HG03280 (cell line): ENCODE data around the gene CYTH4.
"Not testable (repeated sequence)": the region's sequence is repeated elsewhere in the genome, so short reads cannot be mapped to it uniquely, and the experiment has no call there.

Experiments used
- ATAC-seq: cut with Tn5 transposase; IDR thresholded peaks from one replicate; pipeline ENCODE4 v1.9.1; 2021; ENCODE audit warnings: mild to moderate bottlenecking, moderate library complexity; ENCODE audit not compliant: unreplicated experiment

Gene CYTH4

DNA sequence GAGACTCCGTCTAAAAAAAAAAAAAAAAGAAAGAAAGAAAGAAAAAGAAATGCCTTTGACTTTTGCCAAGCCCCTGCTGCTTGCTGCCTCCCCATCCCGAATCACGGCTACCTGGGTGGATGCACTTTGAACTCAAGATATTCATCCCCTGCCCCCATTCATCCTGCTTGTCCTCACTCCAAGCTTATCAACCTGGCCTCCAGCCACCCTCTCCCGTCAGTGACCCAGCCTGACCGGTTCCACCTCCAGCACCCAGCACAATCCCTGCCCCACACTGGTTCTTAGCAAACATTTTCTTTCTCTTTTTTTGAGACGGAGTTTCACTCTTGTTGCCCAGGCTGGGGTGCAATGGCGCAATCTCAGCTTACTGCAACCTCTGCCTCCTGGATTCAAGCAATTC lies 44.4 kb downstream of the CYTH4 start:
- ATAC-seq, result no peak

DNA sequence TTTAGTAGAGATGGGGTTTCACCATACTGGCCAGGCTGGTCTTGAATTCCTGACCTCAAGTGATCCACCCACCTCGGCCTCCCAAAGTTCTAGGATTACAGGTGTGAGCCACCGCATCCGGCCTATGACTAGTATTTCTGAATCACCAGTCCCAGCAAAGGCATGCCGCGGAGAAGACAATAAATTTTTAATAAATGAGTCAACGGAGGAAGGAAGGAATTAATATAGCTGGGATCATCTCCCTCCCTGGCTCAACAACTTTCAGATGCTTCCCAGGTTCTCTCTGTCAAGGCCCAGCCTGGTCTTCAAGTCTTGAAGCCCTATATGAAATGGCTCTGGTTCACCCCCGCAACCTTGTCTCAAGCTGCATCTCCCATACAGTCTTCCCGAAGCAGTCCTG lies 45.7 kb downstream of the CYTH4 start:
- no peak for ATAC-seq

DNA sequence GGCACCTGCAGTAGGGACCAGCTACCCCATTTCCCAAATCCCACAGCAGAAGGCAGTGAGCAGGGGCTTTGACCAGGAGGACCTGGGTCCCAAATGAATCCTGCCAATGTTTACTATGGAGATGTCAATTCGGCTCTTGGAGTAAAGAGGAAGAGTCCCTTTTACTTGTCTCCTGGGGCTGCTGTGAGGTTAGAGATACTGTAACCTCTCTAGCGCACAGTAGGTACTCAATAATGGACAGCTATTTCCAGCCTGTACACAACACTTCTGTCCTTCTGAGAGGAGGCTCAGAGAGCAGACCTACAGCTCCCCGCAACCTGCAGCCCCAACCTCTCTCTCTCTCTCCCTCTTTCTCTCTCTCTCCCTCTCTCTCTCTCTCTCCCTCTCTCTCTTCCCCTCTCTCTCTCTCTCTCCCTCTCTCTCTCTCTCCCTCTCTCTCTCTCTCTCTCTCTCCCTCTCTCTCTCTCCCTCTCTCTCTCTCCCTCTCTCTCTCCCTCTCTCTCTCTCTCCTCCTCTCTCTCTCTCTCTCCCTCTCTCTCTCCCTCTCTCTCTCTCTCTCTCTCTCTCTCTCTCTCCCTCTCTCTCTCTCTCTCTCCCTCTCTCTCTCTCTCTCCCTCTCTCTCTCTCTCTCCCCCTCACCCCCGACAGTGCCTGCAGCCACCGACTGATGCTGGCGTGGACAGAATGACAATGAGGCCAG lies 46.4 kb downstream of the CYTH4 start:
- not testable (repeated sequence) for ATAC-seq

DNA sequence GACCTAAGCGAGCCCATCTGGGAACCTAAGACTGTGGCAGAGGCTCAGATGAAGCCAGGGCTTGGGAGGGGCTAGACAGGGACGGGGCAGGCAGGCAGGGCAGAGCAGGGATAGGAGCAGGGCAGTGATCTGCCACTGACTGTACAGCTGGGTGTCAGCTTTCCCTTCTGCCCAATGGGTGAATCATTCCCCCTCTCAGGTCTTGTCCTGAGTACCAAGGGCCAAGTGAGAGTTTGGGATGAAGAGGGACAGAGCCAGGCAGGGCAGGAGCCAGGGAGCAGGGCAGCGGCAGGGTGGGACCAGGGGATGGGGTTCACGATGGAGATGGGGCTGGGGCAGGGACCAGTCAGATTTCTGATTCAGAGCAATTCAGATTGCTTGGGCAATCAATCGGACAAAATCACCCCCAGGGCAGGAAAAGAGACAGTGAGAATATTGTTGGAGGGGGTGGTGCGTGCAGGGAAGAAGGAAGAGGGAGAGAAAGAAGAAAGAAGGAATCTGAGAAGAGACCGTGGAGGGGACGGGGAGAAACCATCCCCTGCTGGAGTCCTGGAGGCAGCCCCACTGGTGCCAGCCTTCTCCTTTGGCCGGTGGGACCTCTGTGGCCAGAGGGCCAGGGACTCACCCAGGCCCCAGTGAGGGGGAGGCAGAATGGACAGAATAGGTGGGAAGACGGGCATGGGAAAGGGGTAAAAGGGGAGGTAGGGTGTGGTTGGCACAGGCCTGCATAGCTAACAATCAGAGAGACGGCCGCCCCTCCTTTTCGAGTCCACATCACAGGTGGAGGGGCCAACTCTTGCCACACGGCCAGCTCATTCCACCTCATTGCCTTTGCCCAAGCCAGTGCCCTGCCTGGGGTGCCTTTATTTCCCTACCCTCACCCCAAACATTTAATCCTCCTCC lies 47.2 kb downstream of the CYTH4 start:
- no peak for ATAC-seq

DNA sequence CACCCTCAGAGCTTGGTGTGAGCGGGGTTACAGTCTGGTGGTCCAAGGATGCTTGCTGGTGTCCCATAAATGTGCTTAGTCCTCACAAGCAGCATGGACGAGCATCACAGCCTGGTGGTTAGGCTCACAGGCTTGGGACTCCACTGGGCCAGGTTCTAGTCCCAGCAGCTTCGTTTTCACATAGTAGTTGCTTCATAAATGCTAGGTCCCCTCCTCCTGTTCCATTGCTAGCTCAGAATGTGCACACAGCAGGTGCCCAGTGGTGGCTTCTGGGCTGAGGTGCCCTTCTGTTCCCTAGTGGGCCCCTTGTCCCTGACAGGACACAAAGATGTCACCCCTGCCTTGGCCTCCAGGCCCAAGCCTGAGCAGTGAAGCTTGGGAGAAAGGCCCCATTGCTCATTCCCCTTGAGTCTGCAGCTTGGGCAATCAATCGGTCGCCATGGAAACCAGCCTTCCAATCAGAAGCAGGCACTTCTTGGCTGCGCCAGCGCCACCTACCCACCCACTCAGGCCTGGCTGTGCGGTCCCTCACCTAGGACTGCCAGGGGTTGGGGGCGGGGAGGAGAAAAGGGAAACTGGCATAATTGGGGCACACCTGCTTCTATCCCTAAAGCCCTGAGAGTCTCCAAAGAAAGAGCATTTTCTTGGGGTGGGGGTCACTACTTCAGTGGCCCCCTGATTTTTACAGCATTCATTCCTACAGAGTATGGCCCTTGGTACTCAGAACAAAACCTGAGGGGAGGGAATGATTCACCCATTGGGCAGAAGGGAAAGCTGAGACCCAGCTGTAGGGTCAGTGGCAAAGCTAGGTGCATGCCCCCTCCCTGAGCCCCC lies 48.1 kb downstream of the CYTH4 start:
- ATAC-seq, result no peak

DNA sequence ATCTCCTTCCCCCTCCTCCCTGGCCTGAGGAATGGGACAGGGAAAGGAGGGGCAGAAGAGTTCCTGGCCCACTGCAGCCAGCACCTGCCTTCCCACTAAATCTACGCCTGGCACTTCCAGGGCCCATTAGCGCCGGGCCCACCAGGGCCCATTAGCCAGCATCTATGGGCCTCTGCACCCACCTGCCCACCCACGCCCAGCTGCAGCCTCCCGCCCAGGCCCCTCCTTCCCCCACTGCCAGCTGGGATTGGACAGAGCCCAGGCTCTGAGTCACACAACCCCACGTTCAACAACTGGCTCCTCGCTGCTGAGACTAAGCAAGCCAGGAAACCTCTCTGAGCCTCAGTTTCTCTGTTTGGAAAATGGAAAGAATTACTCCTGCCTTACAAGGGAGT lies 48.7 kb downstream of the CYTH4 start:
- ATAC-seq, result no peak

DNA sequence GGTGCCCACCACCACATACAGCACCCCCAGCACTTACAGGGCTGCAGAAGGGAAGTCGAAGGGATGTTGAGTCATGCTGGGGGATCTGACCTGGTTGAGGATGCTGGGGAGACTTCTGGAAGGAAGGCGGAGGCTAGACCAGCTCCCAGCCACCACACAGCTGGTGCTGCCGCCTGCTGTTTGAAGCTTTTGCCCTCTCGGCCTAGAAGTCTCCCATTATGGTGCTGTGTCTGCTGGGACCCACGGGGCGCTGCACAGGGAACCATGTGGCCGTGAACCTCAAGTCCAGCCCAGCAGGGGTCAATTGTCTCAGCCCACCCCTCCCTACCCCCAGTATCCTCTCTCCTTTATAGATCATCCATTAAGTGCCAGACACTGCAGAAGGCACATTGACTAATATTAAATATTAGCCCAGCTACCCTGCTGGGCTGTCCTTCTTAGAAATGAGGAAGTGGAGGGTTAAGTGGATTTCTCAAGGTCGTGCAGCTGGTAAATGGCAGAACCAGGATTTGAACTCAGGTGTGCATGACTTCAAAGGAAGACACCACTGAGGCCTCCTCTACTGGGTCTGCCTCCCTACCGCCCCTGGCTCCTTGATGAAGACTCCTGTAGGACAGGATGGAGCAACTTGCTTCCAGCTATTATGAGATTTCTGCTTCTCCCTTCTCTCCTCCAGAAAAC lies 49.7 kb downstream of the CYTH4 start:
- ATAC-seq, result no peak

DNA sequence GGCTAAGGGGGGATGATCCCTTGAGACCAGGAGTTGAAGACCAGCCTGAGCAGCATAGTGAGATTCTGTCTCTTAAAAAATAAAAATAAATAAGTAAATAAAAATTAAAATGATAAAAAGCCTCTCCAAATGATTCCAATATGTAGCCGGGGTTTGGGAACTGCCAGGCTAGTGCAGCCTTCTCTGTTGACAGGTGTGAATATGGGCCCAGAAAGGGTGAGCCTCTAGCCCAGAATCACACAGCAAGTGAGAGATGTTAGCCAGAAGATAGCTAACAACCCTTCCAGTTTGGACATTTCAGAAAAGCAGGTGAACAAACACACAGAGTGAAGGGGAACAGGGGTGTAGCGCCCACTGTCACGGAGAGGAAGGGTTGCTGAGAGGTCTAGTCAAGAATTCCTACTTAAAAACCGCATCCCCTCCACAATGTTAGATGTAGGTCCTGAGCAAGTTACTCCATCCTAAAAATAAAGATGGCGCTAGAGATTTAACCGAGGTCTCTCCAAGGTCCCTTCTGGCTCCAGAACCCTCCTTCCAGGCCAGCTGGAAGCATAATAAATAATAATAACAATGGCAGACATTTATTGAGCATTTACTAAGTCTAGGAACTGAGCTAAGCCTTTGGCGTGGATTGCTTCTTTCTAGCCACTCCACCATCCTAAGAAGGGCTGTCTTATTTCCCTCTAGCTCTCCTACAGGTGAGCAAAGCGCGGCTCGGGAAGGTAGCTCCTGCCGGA lies 51.6 kb downstream of the CYTH4 start:
- ATAC-seq, result no peak

DNA sequence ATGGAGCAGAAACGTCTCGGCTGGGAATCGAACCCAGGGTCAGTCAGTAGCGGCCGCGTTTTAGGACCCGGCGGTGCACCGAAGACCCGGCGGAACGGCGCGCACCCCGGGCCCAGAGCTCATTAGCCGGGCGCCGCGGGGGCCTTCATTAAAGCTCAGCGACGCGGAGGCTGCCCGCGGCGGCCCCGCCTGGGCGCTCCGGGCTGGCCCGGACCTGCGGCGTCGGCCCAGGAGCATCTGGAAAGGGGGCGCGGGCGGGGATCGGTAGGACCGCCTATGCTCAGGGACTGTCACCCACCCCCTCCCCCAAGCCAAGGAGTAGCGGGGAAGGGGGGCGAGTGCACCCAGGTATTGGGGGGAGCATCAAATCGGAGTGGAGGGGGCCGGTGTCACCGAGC lies 52.2 kb downstream of the CYTH4 start:
- no peak for ATAC-seq

DNA sequence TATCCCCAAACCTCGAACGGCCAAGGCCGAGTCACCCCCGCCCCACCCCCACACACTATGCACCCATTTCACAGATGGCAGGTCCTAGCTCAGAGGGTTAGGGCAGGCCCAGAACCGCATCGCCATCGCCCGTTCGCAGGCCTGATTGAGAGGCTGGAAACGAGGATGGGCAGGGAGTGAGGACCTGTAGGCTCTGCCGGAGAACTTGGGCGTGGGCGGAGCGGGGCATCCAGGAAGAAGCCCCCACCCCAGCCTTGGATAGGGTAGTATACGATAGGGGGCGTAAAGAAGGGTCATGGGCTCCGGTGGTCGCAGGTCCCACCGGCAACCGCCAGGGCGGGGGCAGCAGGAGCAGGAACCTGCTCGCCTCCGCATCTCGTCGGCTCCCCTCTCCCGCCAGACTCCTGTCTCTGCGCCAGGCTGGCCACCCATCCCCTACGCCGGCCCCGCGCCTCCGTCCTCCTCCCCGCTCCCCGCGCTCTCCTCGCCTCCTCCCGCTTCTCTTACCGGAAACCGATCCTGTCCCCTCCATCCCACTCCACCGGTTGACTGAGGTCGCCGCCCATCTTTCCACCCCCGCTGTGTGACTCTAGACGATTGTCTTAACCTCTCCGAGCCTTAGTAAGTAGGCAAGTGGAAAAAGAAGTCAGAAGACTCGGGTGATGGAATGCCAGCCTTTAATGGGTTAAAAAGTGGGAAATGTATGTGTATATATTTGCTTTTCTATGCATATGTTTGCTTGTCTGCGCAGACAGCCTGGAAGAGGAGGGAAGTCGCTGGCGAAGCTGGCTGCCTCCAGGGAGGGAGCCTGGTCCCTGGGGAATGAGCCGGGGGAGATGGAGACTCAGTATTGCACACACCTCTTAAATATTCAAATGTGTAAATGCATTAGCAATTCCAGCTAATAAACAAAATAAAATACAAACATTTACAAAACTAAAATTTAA lies 52.8 kb downstream of the CYTH4 start:
- ATAC-seq, result no peak

DNA sequence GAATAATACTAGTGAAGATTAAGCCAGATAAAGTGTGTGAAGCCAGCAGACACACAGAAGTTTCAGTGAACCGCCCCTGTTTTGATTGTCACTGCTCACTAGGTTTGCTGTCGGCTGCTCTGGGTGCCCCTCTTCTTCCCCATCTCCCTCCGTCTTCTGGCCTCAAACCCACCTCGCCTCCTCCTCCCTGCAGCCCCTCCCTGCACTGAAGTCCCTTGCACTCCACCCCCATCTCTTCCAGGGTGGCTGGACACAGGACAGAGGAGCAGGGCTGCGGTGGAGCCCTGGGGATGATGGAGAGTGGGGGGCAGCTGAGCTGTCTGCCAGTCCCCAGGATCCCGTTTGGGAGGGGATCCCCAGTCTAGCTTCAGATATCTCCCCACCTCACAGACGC lies 53.5 kb downstream of the CYTH4 start:
- no peak for ATAC-seq

DNA sequence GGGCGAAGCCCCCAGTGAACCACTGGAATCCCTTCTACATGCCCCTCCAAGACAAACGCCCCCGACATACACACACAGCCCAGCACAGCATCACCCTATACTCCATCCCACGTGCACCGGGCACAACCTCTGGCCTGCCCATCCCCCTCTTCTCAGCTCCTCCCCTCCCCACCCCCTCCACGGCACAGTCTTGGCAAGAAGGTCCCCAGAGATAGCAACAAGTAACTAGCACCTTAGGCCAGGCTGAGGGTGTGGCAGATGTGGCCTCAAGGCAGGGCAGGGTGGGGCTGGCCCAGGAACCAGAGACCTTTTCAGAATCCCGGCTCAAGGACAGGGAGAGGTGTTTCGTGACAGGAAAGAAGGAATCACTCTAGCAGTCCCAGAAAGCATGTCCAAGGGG lies 54.3 kb downstream of the CYTH4 start:
- ATAC-seq, result no peak

DNA sequence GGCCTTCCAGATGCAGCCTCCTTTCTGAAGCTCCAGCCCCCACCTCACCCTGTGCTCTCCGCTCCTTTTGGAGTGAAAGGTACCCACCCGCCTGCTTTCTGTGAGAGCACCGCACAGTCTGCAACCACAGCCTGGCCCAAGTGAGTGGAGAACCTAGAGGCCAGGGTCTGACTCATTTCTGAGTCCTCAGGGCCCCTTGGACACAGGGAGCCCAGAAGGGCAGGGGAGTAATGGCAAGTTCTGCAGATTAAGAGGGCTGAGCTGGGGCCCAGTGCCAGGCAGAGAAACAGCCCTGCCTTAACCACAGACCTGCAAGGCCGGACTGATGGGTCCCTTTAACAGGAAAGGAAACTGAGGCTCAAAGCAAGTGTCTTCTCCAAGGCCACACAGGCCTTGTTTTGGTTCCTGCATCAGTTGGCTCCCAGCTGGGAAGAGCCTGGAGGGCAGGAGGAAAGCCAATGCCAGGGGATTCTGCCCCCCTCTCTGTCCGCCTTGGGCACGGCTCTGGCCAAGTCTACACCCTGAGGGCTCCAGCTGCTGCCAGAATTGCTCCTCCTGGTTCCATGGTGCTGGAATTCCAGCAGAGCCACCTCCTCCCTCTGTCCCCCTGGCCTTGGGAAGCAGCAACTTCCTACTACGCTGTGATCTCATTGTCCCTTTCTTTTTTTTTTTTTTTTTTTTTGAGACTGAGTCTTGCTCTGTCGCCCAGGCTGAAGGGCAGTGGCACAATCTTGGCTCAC lies 55.1 kb downstream of the CYTH4 start:
- ATAC-seq, result no peak

DNA sequence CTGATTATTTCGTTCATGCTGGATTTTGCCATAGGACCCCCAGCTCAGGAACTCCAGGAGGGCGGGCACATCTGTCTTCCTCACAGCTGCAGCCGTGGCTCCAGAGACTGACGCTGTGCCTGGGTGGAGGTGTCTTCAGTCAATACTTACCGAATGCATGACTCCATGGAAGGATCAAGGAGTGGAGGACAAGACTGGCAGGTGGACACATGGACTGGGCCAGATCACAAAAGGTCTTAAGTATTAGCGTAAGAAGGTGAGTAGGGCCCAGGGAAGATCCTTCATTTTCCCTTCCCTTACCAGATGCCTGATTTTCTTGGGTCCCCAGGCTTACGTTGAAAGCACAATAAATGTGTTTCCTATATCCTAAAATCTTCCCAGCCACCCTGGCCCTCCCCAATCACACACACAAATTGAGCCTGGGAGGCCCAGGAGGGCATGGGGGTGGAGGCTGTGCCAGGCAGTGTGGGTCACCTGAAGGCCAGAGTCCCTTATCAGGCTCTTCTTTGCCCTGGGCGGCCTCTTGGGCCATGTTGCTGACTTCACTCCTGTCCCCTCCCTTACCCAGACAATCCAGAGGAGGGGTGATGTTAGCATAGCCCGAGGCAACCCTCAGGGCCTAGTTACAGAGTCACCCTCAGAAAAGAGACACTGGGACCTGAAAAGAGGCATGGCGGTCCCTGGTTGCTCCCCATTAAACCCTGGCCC lies 56.4 kb downstream of the CYTH4 start:
- ATAC-seq, result no peak

DNA sequence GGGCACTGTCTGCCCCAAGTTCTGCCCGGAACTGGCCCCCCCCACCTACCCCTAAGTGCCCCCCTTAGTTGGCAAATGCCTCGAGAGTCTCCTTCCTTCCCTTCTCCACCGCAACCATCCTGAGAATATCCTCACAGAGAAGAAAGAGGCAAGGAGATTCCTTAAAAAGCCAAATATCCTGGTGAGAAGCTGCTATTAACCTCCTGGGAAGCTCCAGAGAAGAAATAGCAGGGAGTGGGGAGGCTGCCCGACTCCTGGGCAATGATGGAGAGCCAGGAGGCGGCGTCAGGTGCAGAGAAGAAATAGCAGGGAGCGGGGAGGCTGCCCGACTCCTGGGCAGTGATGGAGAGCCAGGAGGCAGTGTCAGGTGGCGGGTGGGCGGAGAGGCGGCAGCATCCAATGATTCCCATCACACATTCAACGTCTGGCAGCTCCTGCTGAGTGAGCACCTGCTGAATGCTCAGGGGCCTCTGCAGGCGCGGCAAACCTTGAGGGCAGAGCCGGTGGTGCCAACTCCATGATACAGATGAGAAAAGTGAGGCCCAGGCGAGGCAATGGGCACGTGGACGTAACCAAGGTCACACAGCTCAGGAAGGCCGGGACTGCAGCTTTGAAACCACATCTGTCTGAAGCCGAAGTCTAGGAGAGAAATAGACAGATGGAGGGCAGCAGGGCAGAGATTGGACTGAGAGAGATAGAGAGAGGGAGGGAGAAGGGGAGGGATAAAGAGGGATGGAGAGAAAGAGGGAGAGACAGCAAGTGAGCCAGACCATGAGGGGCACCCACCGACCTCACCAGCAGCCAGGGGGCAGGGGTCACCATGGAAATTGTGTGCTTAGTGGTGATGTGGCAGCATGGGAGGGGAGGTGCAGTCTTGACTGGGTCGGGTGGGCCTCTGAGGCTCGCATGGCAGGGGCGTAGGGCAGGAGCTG lies 58.3 kb downstream of the CYTH4 start:
- no peak for ATAC-seq

DNA sequence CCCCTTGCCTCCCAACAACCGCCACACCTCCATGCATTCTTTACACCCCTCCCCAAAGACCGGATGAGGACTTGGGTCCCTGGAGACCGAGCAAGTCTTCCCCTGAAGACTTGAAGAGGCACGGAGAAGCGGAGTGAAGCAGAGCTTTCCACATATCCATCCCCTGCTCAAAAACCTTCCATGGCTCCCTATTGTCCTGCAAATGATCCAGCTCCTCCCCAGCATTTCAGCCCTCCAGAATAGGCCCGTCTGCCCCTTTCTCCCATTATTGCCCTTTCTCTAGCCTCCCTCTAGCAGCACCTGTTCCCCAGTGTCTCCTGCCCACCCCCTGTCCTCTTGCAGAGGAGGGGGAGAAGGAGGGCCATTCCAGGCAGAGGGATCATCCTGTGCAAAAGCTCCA lies 59.8 kb downstream of the CYTH4 start:
- no peak for ATAC-seq

DNA sequence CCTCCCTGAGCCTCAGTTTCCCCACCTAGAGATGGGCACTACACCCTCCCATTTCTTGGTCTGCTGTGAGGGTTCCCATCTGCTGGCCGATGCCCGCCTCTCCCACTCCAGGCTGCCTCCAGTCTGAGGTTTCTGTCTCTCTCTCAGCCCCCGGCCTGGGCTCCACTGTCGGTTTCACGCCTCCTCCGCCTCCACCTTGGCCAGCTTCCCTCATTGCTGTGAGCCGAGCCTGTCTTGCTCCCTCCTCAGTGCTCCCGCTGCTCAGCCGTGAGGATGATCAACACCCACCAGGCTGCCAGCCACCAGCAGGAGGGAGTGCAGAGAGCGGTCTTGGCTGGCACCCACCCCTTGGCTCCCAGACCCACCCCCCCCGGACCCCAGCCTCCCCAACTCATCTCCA lies 61.0 kb downstream of the CYTH4 start:
- ATAC-seq, result no peak
